T-helper 1 cell treated with Interleukin-12 subunit alpha and Interleukin-12 subunit beta and Interleukin-4 antibody, amounts not matched to agents 30 ng/mL and 1 ng/mL, for 36 hours (primary cell): ENCODE results near the gene FOXL3. TPM values are rescaled to one million over a fixed set of nuclear protein-coding genes. Genes with fewer than 3 reads are reported as not detected.
"Not testable (repeated sequence)": the region's sequence is repeated elsewhere in the genome, so short reads cannot be mapped to it uniquely, and the experiment has no call there.

Experiments
- intact Hi-C: fragments of 100-400 bp; cut with micrococcal nuclease; formaldehyde crosslinking; loops from one replicate; pipeline ENCODE4 v1.15.1; 2024
- total RNA-seq: library from RNA; stranded (reverse); gene quantifications from 2 replicates; pipeline ENCODE4 v1.2.3, GENCODE V29; 2022

Gene FOXL3
- total RNA-seq, 1 donor from 2014 or later = not detected

DNA sequence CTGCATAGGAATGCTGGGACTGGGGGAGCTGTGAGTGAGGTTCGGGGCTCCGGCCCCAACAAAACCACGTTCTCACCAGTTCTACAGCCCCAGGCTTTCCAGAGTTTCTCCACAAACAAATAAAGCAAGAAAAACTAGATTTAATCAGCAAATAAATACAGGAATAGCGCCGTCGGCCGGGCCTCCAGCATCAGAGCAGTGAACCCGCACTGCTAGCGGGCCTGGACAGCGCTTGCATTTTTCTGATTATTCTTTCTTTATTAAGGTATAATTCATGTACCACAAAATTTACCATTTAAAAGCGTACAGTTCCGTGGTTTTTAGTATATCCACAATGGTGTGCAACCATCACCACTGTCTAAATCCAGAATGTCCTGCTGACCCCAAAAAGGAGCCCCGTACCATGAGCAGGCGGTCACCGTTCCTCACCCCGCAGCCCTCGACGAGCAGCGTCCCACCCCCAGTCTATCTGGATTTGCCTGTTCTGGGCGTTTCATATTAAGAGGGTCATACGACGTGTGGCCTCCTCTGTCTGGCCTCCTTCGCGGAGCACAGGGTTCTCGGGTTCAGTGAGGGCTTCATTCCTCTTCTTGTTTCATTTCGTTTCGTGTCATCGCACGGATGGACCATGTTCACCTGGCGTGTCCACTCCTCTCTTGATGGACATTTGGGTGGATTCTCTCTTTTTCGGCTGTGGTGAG lies 35.5 kb upstream of the FOXL3 start:
- intact Hi-C loops = no loop called here

DNA sequence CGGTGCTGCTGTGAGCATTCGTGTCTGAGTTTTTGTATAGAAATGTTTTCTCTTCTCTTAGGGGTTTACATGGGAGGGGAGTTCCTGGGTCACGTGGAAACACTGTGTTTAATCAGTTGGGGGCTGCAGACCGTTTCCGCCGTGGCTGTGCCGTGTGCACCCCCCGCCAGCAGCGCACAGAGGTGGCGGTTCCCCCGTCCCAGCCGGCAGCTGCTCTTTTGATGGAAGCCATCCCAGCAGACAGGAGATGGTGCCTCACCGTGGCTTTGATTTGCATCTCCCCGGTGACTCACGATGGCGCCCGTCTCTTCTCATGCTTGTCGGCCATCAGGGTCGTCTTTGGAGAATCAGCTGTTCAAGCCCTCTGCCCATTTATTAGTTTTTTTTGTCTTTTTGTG lies 34.9 kb upstream of the FOXL3 start:
- intact Hi-C loops = no loop called here

DNA sequence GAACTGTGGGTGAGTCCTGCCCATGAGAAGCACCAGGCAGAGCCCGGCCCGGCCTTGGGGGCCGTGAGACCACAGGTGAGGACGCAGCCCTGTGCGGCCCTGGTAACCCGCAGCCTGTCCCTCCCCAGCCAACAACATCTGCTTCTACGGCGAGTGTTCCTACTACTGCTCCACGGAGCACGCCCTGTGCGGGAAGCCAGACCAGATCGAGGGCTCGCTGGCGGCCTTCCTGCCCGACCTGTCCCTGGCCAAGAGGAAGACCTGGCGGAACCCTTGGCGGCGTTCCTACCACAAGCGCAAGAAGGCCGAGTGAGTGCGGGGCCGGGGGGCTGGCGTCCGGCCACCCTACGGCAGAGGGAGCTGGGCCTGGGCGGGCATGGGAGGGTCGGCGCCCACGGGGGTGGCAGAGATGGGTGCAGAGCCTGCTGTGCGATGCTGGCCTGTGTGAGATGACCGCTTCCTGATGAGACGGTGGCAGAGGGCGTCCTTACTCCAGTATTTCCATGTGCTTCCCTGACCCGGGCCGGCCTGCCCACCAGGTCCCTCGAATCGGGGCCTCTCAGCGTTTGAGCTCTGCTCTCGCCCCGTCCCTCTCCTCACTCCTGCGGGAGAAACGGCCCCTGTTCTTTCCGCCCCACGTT lies 34.1 kb upstream of the FOXL3 start:
- intact Hi-C loops = no loop called here

DNA sequence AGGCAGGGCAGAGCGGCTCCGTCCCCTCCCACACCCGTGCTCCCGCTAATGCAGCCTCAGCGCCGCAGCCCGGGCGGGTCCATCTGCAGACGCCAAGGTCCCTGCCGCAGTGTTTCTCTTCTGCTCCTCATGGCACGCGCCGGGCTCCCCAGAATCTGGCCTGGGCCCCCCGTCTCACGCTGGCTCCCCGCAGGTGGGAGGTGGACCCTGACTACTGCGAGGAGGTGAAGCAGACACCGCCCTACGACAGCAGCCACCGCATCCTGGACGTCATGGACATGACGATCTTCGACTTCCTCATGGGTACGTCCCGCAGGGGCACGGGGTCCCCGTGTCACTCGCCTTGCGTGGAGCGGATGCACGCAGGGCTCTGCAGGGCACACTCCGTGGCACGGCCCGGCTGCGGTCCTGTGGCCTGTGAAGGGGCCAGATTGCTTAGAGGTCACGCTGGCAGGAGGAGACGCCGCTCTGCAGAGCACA lies 33.5 kb upstream of the FOXL3 start:
- intact Hi-C loops = no loop called here

DNA sequence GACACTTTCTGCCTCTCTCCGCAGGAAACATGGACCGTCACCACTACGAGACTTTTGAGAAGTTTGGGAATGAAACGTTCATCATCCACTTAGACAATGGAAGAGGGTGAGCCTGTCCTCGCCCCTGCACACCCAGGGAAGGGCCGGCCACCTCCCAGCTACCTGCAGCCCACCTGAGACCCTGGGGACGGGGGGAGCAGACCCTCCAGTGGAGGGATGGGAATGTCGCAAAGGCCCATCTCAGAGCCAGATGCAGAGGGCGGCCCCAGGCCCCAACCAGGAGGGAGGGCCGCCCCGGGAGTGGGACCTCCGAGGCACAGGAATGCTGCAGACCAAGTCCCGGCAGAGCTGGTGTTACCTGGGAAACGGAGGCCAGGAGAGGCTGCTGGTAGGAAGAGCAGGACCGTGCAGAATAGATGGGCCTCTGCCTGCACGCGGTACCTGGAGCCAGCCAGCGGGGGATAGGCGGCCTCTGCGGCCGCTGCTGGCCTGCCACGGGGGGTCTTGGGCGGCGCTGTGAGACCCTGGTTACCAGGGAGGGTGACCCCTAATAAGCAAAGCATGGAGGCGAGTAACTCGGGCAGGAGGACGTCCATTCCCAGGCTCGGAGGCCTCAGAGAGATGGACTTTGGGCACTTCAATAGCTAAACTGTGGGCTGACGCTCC lies 32.9 kb upstream of the FOXL3 start:
- intact Hi-C loops = no loop called here

DNA sequence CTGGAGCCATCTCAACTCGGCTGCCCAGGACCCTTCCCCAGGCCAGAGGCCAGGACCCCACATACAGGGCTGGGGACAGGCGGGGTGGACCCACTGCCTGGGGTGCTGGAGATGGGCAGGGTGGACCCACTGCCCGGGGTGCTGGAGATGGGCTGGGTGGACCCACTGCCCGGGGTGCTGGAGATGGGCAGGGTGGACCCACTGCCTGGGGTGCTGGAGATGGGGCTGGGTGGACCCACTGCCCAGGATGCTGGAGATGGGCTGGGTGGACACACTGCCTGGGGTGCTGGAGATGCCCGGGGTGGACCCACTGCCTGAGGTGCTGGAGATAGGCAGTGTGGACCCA lies 32.4 kb upstream of the FOXL3 start:
- intact Hi-C loops = no loop called here

DNA sequence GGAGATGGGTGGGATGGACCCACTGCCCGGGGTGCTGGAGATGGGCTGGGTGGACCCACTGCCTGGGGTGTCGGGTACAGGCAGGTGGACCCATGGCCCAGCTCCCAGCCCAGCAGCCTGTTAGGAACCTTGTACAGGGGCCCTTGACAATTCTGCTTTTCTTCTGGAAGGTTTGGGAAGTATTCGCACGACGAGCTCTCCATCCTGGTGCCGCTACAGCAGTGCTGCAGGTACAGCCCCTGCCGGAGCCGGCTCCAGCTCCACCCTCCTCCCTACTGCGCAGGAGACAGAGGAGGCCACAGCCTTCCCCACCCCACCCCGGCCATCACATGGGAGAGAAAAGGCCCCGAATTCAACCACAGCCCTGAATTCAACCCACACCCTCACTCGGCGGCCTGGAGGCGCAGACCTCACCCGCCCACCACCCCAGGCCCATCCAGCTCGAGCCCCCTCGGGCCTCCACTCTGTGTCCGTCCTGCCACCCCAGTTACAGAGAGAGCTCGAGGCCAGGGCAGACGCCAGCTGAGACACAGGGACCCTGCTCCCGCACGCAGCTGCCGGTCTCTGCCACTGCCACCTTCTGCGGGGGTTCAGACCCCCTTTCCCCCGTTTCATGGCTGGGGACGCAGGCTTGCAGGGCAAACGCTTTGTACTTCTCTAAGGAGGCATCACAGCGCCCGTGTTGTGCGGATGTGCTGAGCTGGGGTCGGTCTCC lies 31.3 kb upstream of the FOXL3 start:
- intact Hi-C loops = no loop called here

DNA sequence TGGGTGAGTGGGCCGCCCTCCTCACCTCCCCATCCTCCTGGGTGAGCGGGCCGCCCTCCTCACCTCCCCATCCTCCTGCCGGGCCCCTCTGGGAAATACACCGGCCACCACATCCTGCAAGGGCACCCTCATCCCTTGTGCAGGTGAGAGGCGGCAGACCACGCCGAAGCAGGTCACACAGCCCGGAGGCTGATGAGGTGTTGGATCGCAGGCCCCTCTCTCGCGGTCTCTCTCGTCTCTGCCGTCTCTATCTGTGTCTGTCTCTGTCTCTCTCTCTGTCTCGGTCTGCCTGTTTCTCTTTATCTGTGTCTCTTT lies 30.8 kb upstream of the FOXL3 start:
- intact Hi-C loops = no loop called here

DNA sequence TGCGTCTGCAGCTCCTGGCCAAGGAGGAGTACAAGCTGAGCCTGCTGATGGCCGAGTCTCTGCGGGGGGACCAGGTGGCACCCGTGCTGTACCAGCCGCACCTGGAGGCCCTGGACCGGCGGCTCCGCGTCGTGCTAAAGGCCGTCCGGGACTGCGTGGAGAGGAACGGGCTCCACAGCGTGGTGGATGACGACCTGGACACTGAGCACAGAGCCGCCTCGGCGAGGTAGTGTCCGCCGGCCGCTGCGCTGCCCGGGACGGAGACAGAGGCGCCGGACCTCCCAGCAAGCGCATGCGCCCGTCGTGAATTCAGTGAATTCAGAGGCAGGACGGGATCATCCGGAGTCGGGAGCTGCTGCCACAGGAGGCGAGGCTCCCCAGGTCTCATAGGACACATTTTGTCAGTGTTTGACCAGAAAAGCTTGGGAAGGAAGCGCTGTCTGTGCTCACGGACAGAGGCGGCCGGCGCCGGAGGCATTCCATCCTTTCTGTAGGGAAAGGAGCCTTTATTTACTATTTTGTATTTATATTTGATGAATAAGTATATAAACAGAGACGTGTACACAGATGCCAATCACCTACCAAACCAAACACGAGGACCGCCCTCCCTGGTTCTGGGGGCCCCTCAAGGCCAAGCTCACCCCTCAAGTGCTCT lies 30.1 kb upstream of the FOXL3 start:
- intact Hi-C loops = no loop called here

DNA sequence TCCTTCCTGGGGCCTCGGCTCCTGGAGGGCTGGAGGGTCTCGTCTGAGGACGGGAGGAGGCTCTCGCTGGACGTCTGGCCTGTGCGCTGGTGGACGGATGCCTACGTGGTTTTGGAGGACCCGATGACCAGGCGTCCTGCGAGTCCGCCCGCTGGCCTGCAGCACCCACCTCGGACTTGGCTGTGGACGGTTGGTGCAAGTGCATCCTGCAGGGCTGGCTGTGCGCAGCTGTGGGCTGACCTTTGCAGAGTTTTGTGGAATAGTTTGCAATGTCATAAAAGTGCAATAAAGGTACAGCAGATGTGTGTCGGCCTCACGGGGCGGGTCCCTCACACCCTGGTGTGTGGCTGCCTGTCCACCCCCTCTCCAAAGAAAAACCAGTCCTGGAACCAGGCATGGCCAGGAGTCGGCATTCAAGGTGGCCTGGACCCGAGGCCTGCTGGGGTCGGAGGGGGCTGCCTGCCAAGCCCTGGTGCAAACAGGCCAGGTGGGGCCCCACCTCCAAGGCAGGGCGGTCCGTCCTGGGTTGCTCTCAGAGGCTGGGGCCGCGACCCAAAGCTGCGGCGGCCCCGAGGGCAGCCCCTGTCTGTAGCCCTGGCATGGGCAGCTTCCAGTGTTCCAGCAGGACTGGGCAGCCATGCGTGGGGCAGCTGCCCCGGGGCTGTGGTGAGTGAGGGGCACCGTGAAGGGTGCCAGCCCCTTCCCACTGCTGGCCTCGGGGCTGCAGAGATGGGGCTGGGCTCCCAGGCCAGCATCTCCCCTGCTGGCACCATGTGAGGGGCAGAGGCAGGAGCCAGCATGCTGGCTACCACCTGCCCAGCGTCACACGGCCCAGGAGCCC lies 29.3 kb upstream of the FOXL3 start:
- intact Hi-C loops = no loop called here

DNA sequence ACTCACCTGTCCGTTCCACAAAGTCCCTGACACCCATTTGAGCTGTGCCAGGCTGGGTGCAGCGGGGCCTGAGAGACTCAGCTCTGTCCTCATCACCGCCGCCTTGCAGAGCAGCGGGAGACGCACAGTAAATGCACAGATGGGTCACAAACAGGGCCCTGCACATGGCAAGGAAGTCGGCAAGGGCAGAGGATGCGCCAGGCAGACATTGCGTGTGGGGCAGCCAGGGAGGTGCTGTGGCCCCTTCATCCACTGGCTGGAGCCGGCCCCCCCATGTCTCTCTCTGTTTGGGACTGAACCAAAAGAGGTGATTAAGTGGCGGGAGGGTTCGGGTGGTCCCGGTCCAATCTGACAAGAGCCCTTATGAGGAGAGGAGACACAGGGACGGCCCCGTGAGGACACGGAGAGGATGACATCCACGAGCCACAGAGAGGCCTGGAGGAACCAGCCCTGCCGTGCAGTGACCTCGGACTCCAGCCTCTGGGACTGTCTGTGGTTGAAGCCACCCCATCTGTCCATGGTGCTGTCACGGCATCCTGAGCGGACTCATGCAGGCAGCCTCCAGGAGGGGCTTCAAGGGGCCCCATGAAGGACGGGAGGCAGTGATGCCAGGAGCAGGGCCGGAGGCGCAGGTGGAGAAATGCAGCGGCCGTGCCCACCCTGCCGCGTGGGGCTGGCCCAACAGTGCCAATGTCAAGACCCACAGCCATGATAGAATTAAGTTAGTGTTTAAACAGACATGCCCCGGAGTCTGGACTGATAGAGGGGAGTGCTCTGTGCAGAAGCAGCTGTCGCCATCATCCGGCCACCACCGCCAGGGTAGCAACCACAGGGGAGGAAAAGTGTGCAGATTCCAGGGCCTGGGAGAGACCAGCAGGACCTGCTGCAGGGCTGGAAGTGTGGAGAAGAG lies 28.4 kb upstream of the FOXL3 start:
- intact Hi-C loops = no loop called here

DNA sequence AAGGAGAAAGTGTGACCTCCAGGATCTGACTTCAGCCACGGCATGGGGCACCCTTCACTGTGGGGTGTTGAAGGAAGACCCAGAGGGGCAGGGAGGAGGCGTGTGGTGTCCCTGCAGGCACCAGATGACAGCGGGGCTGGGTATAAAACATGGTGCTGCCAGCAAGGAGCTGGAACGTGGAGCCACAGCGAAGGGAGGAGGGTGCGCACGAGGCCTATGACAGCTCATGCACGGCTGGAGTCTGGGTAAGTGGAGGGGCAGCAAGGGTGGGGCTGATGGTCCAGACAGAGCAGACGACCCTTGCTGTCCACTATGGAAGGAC lies 27.8 kb upstream of the FOXL3 start:
- intact Hi-C loops = no loop called here

DNA sequence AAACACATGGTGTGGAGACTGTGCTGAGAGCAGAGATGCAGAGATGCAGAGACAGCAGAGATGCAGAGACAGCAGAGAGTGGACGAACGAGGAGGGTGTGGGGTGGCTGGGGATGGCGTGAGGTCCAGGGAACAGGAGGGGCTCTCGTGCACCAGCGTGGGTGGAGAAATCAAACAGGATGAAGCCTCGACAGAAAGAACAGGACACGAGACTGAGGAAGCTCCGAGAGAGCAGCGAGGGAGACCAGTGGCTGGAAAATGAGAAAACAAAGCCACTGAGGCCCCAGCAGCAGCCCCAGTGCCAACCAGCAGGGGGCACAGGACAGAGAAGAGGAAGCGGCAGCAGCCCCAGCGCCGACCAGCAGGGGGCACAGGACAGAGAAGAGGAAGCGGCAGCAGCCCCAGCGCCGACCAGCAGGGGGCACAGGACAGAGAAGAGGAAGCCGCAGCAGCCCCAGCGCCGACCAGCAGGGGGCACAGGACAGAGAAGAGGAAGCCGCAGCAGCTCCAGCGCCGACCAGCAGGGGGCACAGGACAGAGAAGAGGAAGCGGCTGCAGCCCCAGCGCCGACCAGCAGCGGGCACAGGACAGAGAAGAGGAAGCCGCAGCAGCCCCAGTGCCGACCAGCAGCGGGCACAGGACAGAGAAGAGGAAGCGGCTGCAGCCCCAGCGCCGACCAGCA lies 27.2 kb upstream of the FOXL3 start:
- intact Hi-C loops = not testable (repeated sequence)

DNA sequence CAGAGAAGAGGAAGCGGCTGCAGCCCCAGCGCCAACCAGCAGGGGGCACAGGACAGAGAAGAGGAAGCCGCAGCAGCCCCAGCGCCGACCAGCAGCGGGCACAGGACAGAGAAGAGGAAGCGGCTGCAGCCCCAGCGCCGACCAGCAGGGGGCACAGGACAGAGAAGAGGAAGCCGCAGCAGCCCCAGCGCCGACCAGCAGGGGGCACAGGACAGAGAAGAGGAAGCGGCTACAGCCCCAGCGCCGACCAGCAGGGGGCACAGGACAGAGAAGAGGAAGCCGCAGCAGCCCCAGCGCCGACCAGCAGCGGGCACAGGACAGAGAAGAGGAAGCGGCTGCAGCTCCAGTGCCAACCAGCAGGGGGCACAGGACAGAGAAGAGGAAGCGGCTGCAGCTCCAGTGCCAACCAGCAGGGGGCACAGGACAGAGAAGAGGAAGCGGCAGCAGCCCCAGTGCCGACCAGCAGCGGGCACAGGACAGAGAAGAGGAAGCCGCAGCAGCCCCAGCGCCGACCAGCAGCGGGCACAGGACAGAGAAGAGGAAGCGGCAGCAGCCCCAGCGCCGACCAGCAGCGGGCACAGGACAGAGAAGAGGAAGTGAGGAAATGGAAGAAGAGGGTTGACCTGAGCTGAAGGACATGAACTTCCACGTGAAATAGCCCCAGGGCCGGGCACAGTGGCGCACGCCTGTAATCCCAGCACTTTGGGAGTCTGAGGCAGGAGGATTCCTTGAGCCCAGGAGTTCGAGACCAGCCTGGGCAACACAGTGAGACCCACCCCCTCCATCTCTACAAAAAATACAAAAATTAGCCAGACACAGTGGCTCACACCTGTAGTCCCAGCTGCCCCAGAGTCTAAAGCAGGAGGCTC lies 26.3 kb upstream of the FOXL3 start:
- intact Hi-C loops = not testable (repeated sequence)

DNA sequence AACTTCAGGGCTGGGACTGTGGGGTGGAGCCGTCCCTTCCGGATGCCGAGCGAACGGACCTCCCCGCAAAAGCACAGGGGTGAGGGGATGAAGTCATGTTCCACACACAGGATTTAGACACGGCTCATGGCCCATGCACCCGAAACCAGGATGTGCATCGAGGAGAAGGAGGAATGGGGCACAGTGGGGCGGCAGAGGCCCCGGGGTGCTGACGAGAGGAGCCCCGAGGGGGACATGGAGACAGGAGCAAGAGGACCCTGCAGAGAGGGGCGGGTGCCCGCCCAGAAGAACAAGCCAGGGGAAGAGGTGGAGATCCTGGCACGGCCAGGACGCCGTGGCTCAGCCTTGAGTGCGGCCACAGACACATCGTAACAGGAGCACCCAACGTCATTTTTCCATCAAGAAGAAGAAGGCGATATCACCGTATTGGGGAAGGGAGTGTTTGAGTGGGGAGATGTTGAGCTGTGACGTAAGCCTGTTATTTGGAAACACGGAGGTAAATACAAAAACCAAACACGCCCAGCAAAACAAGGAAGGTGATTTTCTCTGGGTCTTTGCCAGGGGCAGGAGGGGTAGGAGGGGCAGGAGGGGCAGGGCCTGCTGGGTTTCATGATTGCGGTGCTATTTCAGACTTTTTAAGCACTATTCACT lies 25.3 kb upstream of the FOXL3 start:
- intact Hi-C loops = no loop called here

DNA sequence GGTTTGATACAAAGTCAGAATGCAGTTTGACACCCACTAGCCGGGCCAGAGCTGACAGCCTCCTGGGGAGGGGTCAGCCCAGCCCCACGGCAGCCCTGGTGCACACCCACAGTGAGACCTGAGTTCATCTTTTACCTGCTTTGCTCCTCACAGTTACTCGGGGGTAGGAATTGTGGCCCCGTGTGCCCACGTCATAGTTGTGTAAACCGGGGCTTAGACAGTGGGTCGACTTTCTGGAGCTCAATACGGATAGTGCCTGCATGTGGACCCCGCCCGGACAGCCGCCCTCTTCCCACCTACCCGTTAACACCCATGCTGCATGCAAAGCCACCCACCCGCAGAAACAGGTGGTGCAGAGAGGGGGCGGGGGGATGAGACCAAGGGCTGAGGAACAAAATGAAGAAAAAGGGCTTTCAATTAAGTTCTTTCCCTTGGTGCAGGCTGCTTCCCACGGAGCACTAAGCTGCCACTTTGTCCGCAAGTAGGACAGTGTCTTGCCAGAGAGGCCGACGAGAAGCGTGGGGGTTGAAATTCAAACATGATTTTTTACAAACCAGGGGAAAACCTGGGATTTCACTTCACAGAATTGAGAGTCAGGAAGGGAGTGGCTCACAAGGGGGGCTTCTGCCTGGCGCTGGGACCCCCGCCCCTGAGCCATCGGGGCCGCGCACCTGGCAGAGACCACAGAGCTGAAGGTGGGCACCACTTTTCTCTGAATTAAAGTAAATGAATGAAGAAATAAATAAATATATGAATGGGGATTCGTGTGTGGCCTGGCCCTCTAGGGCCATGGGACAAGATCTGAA lies 24.6 kb upstream of the FOXL3 start:
- intact Hi-C loops = no loop called here
